IPS-NIHi11 (cell line): ENCODE data around the gene KCNQ1.

Experiments used
- DNase-seq: peaks from one replicate; pipeline ENCODE4 v3.0.0; 2012; ENCODE audit warnings: mixed read lengths, low spot score

The KCNQ1 gene

GRCh38 chr11:2535673-2536439 lies 91.0 kb downstream of the KCNQ1 start:
- no peak for DNase-seq

- DNase-seq: no peak
Observed at GRCh38 chr11:2536440-2536989, 91.7 kb downstream of the KCNQ1 start.

GRCh38 chr11:2537010-2537705 lies 92.3 kb downstream of the KCNQ1 start:
- DNase-seq: no peak

- no peak for DNase-seq
Observed at GRCh38 chr11:2537896-2538724, 93.3 kb downstream of the KCNQ1 start.

GRCh38 chr11:2538951-2539350 lies 94.1 kb downstream of the KCNQ1 start:
- DNase-seq: no peak

- no peak for DNase-seq
Observed at GRCh38 chr11:2539371-2540222, 94.8 kb downstream of the KCNQ1 start.

- DNase-seq: no peak
Observed at GRCh38 chr11:2540223-2540991, 95.6 kb downstream of the KCNQ1 start.

- DNase-seq: no peak
Observed at GRCh38 chr11:2540992-2541680, 96.3 kb downstream of the KCNQ1 start.

GRCh38 chr11:2541881-2542361 lies 97.1 kb downstream of the KCNQ1 start:
- DNase-seq: no peak

- DNase-seq: no peak
Observed at GRCh38 chr11:2542406-2542805, 97.6 kb downstream of the KCNQ1 start.

- no peak for DNase-seq
Observed at GRCh38 chr11:2547806-2548205, 103.0 kb downstream of the KCNQ1 start.

GRCh38 chr11:2548596-2548995 lies 103.8 kb downstream of the KCNQ1 start:
- DNase-seq: no peak

GRCh38 chr11:2549080-2549479 lies 104.3 kb downstream of the KCNQ1 start:
- no peak for DNase-seq

GRCh38 chr11:2549491-2549875 lies 104.7 kb downstream of the KCNQ1 start:
- no peak for DNase-seq

- no peak for DNase-seq
Observed at GRCh38 chr11:2549876-2550605, 105.2 kb downstream of the KCNQ1 start.

- no peak for DNase-seq
Observed at GRCh38 chr11:2550606-2550970, 105.8 kb downstream of the KCNQ1 start.

- no peak for DNase-seq
Observed at GRCh38 chr11:2551131-2551530, 106.3 kb downstream of the KCNQ1 start.

- no peak for DNase-seq
Observed at GRCh38 chr11:2552210-2552609, 107.4 kb downstream of the KCNQ1 start.

GRCh38 chr11:2553198-2553597 lies 108.4 kb downstream of the KCNQ1 start:
- DNase-seq: no peak
